NCI-H446 treated with DMSO at 0.1 percent for 48 hours (cell line): Measurements from ENCODE around the gene KRTAP20-3.

Source experiments
- DNase-seq: peaks from one replicate; lab custom pipeline; 2025; lab: John Stamatoyannopoulos, UW

Gene KRTAP20-3

DNA sequence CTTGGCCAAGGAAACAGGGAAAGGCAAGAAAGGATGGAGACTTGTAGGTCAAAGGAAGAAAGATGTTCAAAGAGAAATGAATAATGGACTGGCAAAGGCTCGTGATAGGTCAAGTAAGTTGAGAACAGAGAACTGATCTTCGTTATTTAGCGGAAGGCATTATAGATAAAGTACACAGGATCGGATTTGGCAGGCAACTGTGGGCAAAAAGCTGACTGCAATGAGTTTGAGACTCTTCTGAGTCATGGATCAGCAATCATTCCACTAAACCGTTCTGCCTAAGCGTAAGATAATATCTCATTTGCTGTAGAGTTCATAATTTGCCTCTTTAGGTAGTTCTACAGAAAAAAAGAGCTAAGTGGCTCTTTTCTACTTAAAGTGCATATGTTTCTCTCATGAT, 41.8 kb downstream of the KRTAP20-3 start:
- DNase-seq = no peak

DNA sequence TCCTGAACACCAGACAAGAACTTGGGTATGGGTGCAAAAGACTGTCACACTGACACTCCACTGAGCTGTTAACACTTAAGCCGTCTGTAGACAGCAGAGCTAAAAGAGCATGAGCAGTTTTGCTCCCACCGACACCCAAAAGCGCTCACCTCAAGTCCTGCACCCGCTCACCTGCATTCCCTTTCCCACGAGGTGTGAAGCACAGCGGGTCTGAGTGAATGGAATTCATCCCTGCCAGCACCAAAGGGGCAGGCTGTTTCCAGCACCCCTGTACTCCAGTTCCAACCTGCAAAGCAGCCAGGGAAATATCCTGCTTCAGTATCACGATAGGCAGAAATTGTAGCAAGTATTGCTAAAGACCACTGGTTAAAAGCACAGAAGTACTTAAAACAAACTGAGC, 47.2 kb downstream of the KRTAP20-3 start:
- no peak for DNase-seq
